ENCODE results near the gene MTR. TPM values are rescaled to one million over a fixed set of nuclear protein-coding genes. Genes with fewer than 3 reads are reported as not detected.

Gene MTR
- total and polyA plus RNA-seq, 4 donors: 2.5 to 19.0 (median 8.6) TPM

GRCh38 chr1:236815941-236816340, 20.8 kb downstream of the MTR start:
- 96% methylated on average over 2 of the region's 2 CpGs for WGBS
- H3K27ac ChIP-seq (ENCODE audit: low read depth in 1 of 2, low read length in 2 of 2): no peak overlapping the region

GRCh38 chr1:236819856-236820255, 24.8 kb downstream of the MTR start:
- H3K4me1 ChIP-seq (ENCODE audit: control insufficient read depth in 4 of 4, insufficient read depth in 4 of 4, low read length in 3 of 4): no peaks in the 10 kb centered on the region
- no peak overlapping the region for H3K4me3 ChIP-seq (ENCODE audit: low read depth in 1 of 3, low read length in 3 of 3)
- WGBS: 97% methylated on average over 9 of the region's 9 CpGs
- no peak for DNase-seq (ENCODE audit: low spot score)
- no peaks in the 10 kb centered on the region for H3K9me3 ChIP-seq (ENCODE audit: control insufficient read depth in 4 of 4, low read length in 3 of 4)
- H3K36me3 ChIP-seq (ENCODE audit: control insufficient read depth in 4 of 4, insufficient read depth in 3 of 4, low read depth in 1 of 4, low read length in 3 of 4): peaks cover 2 to 31% (median 22%) of the 10 kb centered on the region in 4 donors
- no peak overlapping the region for H3K9ac ChIP-seq (ENCODE audit: low read depth in 1 of 2, low read length in 2 of 2)
- H3K27ac ChIP-seq (ENCODE audit: low read depth in 1 of 2, low read length in 2 of 2): no peak overlapping the region
- H3K27me3 ChIP-seq (ENCODE audit: control insufficient read depth in 4 of 4, insufficient read depth in 4 of 4, low read length in 3 of 4): no peaks in the 10 kb centered on the region
- TF ChIP-seq RXRA (IDR thresholded peaks at IDR 0.05) (no peak), SP1 (IDR thresholded peaks at IDR 0.05) (no peak), HNF4G (IDR thresholded peaks at IDR 0.05) (no peak), NR2F2 (IDR thresholded peaks at IDR 0.05) (no peak), JUND (IDR thresholded peaks at IDR 0.05) (no peak), FOXA2 (IDR thresholded peaks at IDR 0.05) (no peak), TAF1 (conservative IDR thresholded peaks at IDR 0.05) (no peak), FOXA1 (IDR thresholded peaks at IDR 0.05) (no peak), CTCF (IDR thresholded peaks at IDR 0.05; ENCODE audit: low read depth, low read length, missing input control) (no peak)
- TF ChIP-seq, protein P1, sequence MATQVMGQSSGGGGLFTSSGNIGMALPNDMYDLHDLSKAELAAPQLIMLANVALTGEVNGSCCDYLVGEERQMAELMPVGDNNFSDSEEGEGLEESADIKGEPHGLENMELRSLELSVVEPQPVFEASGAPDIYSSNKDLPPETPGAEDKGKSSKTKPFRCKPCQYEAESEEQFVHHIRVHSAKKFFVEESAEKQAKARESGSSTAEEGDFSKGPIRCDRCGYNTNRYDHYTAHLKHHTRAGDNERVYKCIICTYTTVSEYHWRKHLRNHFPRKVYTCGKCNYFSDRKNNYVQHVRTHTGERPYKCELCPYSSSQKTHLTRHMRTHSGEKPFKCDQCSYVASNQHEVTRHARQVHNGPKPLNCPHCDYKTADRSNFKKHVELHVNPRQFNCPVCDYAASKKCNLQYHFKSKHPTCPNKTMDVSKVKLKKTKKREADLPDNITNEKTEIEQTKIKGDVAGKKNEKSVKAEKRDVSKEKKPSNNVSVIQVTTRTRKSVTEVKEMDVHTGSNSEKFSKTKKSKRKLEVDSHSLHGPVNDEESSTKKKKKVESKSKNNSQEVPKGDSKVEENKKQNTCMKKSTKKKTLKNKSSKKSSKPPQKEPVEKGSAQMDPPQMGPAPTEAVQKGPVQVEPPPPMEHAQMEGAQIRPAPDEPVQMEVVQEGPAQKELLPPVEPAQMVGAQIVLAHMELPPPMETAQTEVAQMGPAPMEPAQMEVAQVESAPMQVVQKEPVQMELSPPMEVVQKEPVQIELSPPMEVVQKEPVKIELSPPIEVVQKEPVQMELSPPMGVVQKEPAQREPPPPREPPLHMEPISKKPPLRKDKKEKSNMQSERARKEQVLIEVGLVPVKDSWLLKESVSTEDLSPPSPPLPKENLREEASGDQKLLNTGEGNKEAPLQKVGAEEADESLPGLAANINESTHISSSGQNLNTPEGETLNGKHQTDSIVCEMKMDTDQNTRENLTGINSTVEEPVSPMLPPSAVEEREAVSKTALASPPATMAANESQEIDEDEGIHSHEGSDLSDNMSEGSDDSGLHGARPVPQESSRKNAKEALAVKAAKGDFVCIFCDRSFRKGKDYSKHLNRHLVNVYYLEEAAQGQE (IDR thresholded peaks at IDR 0.05): no peak
- TF ChIP-seq, protein P2, sequence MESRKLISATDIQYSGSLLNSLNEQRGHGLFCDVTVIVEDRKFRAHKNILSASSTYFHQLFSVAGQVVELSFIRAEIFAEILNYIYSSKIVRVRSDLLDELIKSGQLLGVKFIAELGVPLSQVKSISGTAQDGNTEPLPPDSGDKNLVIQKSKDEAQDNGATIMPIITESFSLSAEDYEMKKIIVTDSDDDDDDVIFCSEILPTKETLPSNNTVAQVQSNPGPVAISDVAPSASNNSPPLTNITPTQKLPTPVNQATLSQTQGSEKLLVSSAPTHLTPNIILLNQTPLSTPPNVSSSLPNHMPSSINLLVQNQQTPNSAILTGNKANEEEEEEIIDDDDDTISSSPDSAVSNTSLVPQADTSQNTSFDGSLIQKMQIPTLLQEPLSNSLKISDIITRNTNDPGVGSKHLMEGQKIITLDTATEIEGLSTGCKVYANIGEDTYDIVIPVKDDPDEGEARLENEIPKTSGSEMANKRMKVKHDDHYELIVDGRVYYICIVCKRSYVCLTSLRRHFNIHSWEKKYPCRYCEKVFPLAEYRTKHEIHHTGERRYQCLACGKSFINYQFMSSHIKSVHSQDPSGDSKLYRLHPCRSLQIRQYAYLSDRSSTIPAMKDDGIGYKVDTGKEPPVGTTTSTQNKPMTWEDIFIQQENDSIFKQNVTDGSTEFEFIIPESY (IDR thresholded peaks at IDR 0.05): no peak
- TF ChIP-seq, protein P3, sequence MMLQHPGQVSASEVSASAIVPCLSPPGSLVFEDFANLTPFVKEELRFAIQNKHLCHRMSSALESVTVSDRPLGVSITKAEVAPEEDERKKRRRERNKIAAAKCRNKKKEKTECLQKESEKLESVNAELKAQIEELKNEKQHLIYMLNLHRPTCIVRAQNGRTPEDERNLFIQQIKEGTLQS (IDR thresholded peaks at IDR 0.05): no peak

More at GRCh38 chr1:236815941-236816340, 20.8 kb downstream of the MTR start:
- H3K9ac ChIP-seq (ENCODE audit: low read depth in 1 of 2, low read length in 2 of 2): no peak overlapping the region
- DNase-seq (ENCODE audit: low spot score): no peak
- H3K36me3 ChIP-seq (ENCODE audit: control insufficient read depth in 4 of 4, insufficient read depth in 3 of 4, low read depth in 1 of 4, low read length in 3 of 4): peaks cover 5 to 55% (median 45%) of the 10 kb centered on the region in 4 donors
- TF ChIP-seq, protein P4, sequence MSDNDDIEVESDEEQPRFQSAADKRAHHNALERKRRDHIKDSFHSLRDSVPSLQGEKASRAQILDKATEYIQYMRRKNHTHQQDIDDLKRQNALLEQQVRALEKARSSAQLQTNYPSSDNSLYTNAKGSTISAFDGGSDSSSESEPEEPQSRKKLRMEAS (IDR thresholded peaks at IDR 0.05): no peak
- TF ChIP-seq JUND (IDR thresholded peaks at IDR 0.05) (no peak), RAD21 (IDR thresholded peaks at IDR 0.05) (no peak), YY1 (IDR thresholded peaks at IDR 0.05) (no peak), EGR1 (IDR thresholded peaks at IDR 0.05; ENCODE audit: low read depth in 2 of 2) (no peak), HNF4G (IDR thresholded peaks at IDR 0.05) (no peak), CTCF (IDR thresholded peaks at IDR 0.05; ENCODE audit: low read depth, low read length, missing input control) (no peak), RXRA (IDR thresholded peaks at IDR 0.05) (no peak)
- TF ChIP-seq, protein P2 (IDR thresholded peaks at IDR 0.05): no peak
- TF ChIP-seq, protein P3 (IDR thresholded peaks at IDR 0.05): no peak
- no peaks in the 10 kb centered on the region for H3K4me1 ChIP-seq (ENCODE audit: control insufficient read depth in 4 of 4, insufficient read depth in 4 of 4, low read length in 3 of 4)
- no peaks in the 10 kb centered on the region for H3K9me3 ChIP-seq (ENCODE audit: control insufficient read depth in 4 of 4, low read length in 3 of 4)
- H3K4me3 ChIP-seq (ENCODE audit: low read depth in 1 of 3, low read length in 3 of 3): no peak overlapping the region
- H3K27me3 ChIP-seq (ENCODE audit: control insufficient read depth in 4 of 4, insufficient read depth in 4 of 4, low read length in 3 of 4): no peaks in the 10 kb centered on the region
